Measurements from ENCODE around the gene SEL1L.
"Not testable (repeated sequence)": the region's sequence is repeated elsewhere in the genome, so short reads cannot be mapped to it uniquely, and the experiment has no call there.

Gene SEL1L

GRCh38 chr14:81446279-81447007, 87.2 kb downstream of the SEL1L start:
- DNase-seq = no peak

- DNase-seq = no peak
Measured at GRCh38 chr14:81441626-81442134, 92.0 kb downstream of the SEL1L start.

- DNase-seq = no peak
Measured at GRCh38 chr14:81440041-81440440, 93.6 kb downstream of the SEL1L start.

GRCh38 chr14:81437244-81437643, 96.4 kb downstream of the SEL1L start:
- no peak for DNase-seq

GRCh38 chr14:81436296-81437138, 97.1 kb downstream of the SEL1L start:
- DNase-seq = peak; percentile 71 to 90 (median 80)

GRCh38 chr14:81435391-81436295, 98.0 kb downstream of the SEL1L start:
- DNase-seq = peak; percentile 40 to 55 (median 48)

GRCh38 chr14:81435048-81435390, 98.6 kb downstream of the SEL1L start:
- DNase-seq = no peak

GRCh38 chr14:81434230-81434629, 99.4 kb downstream of the SEL1L start:
- DNase-seq = no peak

- no peak for DNase-seq
Measured at GRCh38 chr14:81433378-81433777, 100.3 kb downstream of the SEL1L start.

GRCh38 chr14:81432219-81432661, 101.4 kb downstream of the SEL1L start:
- no peak for DNase-seq

GRCh38 chr14:81430235-81430634, 103.4 kb downstream of the SEL1L start:
- no peak for DNase-seq

GRCh38 chr14:81429749-81430148, 103.9 kb downstream of the SEL1L start:
- DNase-seq = not testable (repeated sequence)

- DNase-seq = no peak
Measured at GRCh38 chr14:81429028-81429427, 104.6 kb downstream of the SEL1L start.

- DNase-seq = peak; percentile 46 to 68 (median 64)
Measured at GRCh38 chr14:81427348-81428058, 106.2 kb downstream of the SEL1L start.

GRCh38 chr14:81423504-81423903, 110.1 kb downstream of the SEL1L start:
- peak; percentile 64 to 81 (median 70) for DNase-seq

Data from suppressor macrophage (primary cell).